ENCODE data around the gene FN3KRP. TPM values are rescaled to one million over a fixed set of nuclear protein-coding genes. Genes with fewer than 3 reads are reported as not detected.

Gene FN3KRP
- total and polyA plus RNA-seq, 8 donors, result 24.7 to 55.6 (median 49.8) TPM

DNA sequence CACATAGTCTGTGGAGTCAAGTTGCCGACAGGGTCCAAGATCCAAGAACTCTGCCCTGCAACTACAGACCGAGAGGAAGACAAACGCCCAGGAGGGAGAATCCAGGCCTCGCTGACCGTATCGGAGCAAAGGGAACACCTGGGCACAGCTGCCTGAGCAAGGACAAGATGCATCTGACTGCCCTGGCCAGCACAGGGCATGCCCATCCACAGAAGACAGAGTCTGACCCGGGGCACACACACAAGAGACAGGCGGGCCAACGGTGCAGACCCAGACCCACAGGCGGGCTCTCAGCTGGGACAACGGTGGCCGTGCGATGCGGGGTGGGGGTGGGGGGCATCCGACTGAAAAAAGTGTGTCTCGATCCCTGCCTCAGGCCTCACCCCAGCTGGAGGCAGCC, 24.2 kb upstream of the FN3KRP start:
- Histone ChIP-seq H3K4me3 (no peak overlapping the region), H3K36me3 (no peaks in the 10 kb centered on the region), H3K9me3 (peaks cover 0 to 14% of the 10 kb centered on the region in 2 donors), H3K27ac (no peak overlapping the region), H3K27me3 (peaks cover 0 to 14% of the 10 kb centered on the region in 2 donors), H3K4me1 (peaks cover under 1 to 6% of the 10 kb centered on the region in 2 donors)
- no peak for ATAC-seq
- no peak for TF ChIP-seq CTCF (IDR thresholded peaks at IDR 0.05)
- no peak for DNase-seq
- intact Hi-C loops (cut with DNase I), result no loop called here

DNA sequence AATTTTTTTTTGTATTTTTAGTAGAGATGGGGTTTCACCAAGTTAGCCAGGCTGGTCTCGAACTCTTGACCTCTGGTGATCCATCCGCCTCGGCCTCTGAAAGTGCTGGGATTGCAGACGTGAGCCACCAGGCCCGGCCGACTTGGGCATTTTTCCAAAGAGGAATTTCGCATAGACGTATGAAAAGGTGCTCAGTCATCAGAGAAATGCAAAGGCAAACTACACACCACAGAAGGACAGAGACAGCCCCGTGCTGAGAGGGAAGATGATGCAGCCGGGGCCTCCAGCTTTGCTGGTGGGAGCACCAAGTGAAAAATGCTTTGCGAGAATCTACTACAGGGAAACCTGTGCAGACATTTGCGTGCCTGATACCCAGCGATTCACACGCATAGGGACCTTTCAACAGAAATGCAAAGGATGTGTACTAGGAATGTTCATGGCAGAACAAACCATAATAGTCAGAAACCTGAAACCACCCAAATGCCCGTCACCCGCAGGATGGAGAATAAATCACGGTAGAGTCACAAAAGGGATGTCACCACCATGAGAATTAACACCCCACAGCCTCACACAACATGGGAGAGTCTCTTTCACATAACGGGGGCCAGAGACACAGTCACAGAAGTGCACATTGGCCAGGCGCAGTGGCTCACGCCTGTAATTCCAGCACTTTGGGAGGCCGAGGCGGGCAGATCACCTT, 23.2 kb upstream of the FN3KRP start:
- H3K4me3 ChIP-seq, result no peak overlapping the region
- TF ChIP-seq CTCF (IDR thresholded peaks at IDR 0.05), result no peak
- ATAC-seq, result no peak
- no peak overlapping the region for H3K27ac ChIP-seq
- no peaks in the 10 kb centered on the region for H3K36me3 ChIP-seq
- intact Hi-C loops (cut with DNase I), result no loop called here
- H3K4me1 ChIP-seq, result peaks cover 5 to 14% of the 10 kb centered on the region in 2 donors
- no peak for DNase-seq
- H3K9me3 ChIP-seq, result peaks cover 0 to 14% of the 10 kb centered on the region in 2 donors
- peaks cover 0 to 23% of the 10 kb centered on the region in 2 donors for H3K27me3 ChIP-seq

DNA sequence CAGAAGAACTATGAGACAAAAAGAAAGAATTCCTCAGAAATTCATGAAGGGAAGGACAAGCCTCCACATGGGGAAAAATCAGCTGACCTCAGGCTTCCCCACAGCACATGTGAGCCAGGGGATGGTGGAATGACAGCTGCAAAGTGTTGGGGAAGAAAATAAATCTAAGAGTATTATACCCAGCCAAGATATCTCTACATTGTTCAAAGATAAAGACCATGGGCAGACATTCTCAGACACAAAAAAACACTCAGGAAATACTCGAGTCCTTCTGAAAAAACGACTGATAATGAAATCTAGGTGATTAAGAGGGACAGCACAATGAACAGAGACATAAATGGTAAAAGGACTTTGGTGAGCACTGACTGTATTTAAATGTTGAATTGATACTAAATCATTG, 21.9 kb upstream of the FN3KRP start:
- Histone ChIP-seq H3K36me3 (no peaks in the 10 kb centered on the region), H3K27ac (no peak overlapping the region), H3K9me3 (peaks cover 0 to 14% of the 10 kb centered on the region in 2 donors), H3K4me3 (no peak overlapping the region), H3K27me3 (peaks cover 0 to 23% of the 10 kb centered on the region in 2 donors), H3K4me1 (peaks cover 5 to 22% of the 10 kb centered on the region in 2 donors)
- intact Hi-C loops (cut with DNase I), result no loop called here
- ATAC-seq (no peak), DNase-seq (no peak)
- TF ChIP-seq CTCF (IDR thresholded peaks at IDR 0.05), result no peak

DNA sequence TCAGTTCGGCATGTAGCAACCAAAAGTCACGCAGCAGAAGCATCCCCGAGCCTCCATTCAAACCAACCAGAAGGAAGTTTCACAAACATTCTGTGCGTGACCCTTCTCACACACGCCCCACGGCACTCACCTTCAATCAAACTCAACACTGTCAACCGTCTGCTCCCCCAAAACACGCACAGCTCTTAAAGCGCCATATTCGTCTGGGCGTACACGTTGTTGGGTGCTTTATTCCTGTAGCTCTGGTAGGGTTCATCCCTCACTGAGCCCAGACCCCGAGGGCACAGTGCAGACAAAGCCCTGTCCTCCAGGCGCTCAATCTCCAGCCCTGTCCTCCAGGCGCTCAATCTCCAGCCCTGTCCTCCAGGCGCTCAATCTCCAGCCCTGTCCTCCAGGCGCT, 20.2 kb upstream of the FN3KRP start:
- ATAC-seq, result no peak
- Histone ChIP-seq H3K9me3 (peaks cover 0 to 14% of the 10 kb centered on the region in 2 donors), H3K4me3 (no peak overlapping the region), H3K36me3 (no peaks in the 10 kb centered on the region), H3K4me1 (peaks cover 5 to 22% of the 10 kb centered on the region in 2 donors), H3K27ac (no peak overlapping the region), H3K27me3 (peaks cover 0 to 23% of the 10 kb centered on the region in 2 donors)
- DNase-seq, result no peak
- intact Hi-C loops (cut with DNase I), result no loop called here
- TF ChIP-seq CTCF (IDR thresholded peaks at IDR 0.05), result no peak

GRCh38 chr17:82696916-82697807, 19.3 kb upstream of the FN3KRP start:
- ATAC-seq (no peak), DNase-seq (peak in 1 of 4 donors; percentile 68)
- no peaks in the 10 kb centered on the region for H3K36me3 ChIP-seq
- peaks cover 0 to 14% of the 10 kb centered on the region in 2 donors for H3K9me3 ChIP-seq
- peaks cover 5 to 22% of the 10 kb centered on the region in 2 donors for H3K4me1 ChIP-seq
- intact Hi-C loops (cut with DNase I), result no loop called here
- H3K27me3 ChIP-seq, result peaks cover 0 to 23% of the 10 kb centered on the region in 2 donors
- TF ChIP-seq CTCF (IDR thresholded peaks at IDR 0.05), result no peak
- H3K27ac ChIP-seq, result no peak overlapping the region
- peak overlapping the region; percentile 60 to 63 for H3K4me3 ChIP-seq
